Measurements from ENCODE around the gene DBH. TPM values are rescaled to one million over a fixed set of nuclear protein-coding genes. Genes with fewer than 3 reads are reported as not detected.
A peak's percentile ranks its signal among the peaks of the same experiment; 100 is the strongest.

Gene DBH
- total RNA-seq, 2 donors from 2014 or later: not detected

DNA sequence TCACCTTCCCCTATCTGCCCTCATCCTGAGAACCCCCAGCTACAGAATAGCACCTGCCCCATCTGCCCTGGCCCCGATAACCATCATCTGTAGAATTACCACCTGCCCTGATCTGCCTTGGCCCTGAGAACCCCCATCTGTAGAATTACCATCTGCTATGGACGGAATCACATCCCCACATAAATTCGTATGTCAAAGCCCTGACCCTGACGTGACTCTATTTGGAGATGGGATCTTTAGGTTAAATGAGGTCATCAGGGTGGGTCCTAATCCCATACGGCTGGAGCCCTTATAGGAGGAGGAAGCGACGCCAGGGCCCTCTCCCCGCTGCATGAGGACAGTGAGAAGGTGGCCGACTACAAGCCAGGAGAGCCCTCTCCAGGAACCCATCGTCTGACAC lies 69.4 kb downstream of the DBH start:
- no peaks in the 10 kb centered on the region for H3K36me3 ChIP-seq
- no peak overlapping the region for H3K27ac ChIP-seq
- H3K4me1 ChIP-seq: peaks cover 0 to 23% of the 10 kb centered on the region in 2 donors
- no peaks in the 10 kb centered on the region for H3K9me3 ChIP-seq
- H3K27me3 ChIP-seq: no peaks in the 10 kb centered on the region
- no peak for TF ChIP-seq CTCF (IDR thresholded peaks at IDR 0.05)
- no peak overlapping the region for H3K4me3 ChIP-seq
- DNase-seq (ENCODE audit: low spot score): no peak

DNA sequence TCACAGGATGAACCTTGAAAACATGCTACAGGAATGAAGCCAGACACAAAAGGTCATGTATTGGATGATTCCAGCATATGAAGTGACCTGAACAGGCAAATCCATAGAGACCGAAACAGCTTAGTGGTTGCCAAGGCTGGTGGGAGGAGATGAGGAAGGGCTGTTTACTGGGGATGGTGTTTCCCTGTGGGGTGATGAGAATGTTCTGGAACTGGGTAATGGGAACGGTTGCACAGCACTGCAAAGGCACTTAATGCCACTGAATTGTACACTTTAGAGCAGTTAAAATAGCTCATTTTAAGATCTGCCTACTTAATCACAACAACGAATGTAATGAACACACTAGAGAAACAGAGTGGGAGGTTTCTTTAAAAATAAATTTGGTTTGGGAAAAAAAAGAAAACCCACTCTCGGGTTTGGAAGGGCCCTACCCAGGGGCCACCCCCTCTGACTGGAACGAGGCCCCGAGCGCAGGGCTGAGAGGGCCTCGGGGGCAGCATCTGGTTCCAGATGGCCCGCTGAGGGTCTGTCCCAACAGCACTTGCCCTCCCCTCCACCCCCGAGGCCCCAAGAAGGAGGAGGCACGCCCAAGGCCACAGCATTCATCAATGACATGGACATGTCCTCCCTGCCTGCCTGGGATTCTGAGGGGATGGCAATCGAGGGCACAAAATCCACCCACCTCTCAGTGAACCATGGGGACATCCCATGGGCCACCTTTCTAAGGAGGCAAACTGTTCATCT lies 70.3 kb downstream of the DBH start:
- H3K4me1 ChIP-seq: peaks cover 0 to 28% of the 10 kb centered on the region in 2 donors
- no peaks in the 10 kb centered on the region for H3K36me3 ChIP-seq
- no peak for TF ChIP-seq CTCF (IDR thresholded peaks at IDR 0.05)
- no peaks in the 10 kb centered on the region for H3K9me3 ChIP-seq
- H3K27me3 ChIP-seq: no peaks in the 10 kb centered on the region
- no peak overlapping the region for H3K4me3 ChIP-seq
- H3K27ac ChIP-seq: peak overlapping the region; percentile 26 to 61
- DNase-seq (ENCODE audit: low spot score): no peak

DNA sequence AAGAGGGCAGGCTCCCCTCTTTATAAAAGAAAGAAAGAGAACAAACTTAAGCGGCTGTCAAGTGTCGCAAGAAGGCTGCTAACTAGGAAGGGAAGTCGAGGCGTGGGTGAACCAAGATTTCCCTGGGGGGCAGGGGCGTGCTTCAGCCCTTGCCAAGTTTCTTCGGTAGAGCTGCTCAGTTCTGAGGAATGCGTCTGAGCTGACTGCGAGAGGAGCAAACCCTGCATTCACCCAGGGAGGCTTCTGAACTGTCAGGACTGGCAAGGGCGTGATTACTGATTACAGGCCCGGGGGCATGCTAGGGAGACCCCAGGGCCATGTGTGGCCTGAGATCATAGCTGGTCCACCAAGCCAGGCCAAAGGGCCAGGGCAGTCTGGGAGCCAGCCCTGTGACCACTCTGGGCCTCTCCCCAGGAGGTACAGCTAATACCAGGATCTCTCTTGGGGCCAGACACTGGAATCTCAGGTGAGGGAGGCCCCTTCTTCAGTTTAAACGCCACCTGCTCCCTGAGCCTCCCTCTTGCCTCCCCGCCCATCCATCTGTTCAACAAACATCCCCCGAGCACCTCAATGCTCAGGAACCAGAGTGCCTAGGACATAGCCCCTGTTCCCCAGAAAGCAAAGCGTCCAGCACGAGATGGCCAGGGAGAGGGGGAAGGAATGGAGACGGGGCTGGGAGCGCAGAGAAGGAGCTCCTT lies 71.1 kb downstream of the DBH start:
- DNase-seq (ENCODE audit: low spot score): peak; percentile 81
- no peaks in the 10 kb centered on the region for H3K9me3 ChIP-seq
- no peak overlapping the region for H3K4me3 ChIP-seq
- peak overlapping the region in 1 of 2 donors; percentile 61 for H3K27ac ChIP-seq
- peaks cover 0 to 27% of the 10 kb centered on the region in 2 donors for H3K4me1 ChIP-seq
- H3K36me3 ChIP-seq: no peaks in the 10 kb centered on the region
- no peaks in the 10 kb centered on the region for H3K27me3 ChIP-seq
- TF ChIP-seq CTCF (IDR thresholded peaks at IDR 0.05): no peak

GRCh38 chr9:133707763-133708245 lies 71.6 kb downstream of the DBH start:
- H3K27me3 ChIP-seq: no peaks in the 10 kb centered on the region
- H3K9me3 ChIP-seq: no peaks in the 10 kb centered on the region
- no peak for DNase-seq (ENCODE audit: low spot score)
- peaks cover 0 to 21% of the 10 kb centered on the region in 2 donors for H3K4me1 ChIP-seq
- no peak for TF ChIP-seq CTCF (IDR thresholded peaks at IDR 0.05)
- no peaks in the 10 kb centered on the region for H3K36me3 ChIP-seq
- no peak overlapping the region for H3K4me3 ChIP-seq
- peak overlapping the region in 1 of 2 donors; percentile 61 for H3K27ac ChIP-seq

DNA sequence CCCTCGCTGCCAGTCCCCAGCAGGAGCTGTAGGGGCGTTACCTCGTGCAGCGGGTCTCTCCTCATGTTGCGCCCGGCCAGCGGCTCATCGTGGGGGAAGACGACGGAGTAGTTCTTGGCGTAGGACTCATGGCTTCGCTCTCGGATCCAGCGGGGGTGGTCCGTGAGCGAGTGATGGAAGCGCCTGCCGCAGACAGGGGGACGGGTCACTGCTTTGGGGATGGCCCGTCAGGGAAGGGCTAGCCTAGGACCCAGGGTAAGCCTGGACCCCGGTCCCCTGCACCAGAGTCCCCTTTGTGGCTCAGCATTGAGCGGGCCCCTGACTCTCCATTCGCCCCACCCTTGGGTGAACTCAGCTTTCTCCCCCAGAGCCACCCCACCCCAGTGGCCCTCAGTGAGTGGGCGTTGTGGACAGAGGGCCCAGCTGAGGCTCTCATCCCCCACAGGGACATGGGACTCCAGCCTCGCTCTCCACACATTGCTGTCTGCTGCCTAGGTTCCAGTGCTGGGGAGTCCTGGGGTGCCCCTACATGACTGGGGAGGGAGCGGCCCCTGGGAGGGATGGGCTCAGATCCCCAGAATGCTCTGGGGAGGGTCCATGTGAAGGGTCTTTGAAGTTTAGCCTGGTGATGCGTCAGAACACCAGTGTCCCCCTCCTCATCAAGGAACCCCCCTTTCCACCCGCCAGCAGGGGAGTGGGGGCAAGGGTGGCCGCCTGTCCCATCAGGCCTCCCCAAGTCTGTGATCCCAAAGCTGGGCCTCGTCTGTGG lies 72.3 kb downstream of the DBH start:
- peaks cover 0 to 17% of the 10 kb centered on the region in 2 donors for H3K4me1 ChIP-seq
- H3K36me3 ChIP-seq: no peaks in the 10 kb centered on the region
- no peak overlapping the region for H3K4me3 ChIP-seq
- no peak for TF ChIP-seq CTCF (IDR thresholded peaks at IDR 0.05)
- no peak overlapping the region for H3K27ac ChIP-seq
- no peak for DNase-seq (ENCODE audit: low spot score)
- no peaks in the 10 kb centered on the region for H3K27me3 ChIP-seq
- no peaks in the 10 kb centered on the region for H3K9me3 ChIP-seq

Other genes starting within 250 kb of the DBH start
- 10 to 100 TPM; 13.4 to 13.8 TPM for gene REXO4, start 218.4 kb upstream of the DBH start, total RNA-seq
- gene ADAMTS13, start 214.0 kb upstream of the DBH start, total RNA-seq: 1 to 10 TPM; 2.0 to 2.4 TPM
- gene CACFD1, start 176.4 kb upstream of the DBH start, total RNA-seq: 10 to 100 TPM; 11.9 to 12.4 TPM
- 1 to 10 TPM; 4.3 to 5.2 TPM for gene SLC2A6, start 157.3 kb upstream of the DBH start, total RNA-seq
- gene MYMK, start 111.4 kb upstream of the DBH start, total RNA-seq: not detected
- gene ADAMTSL2, start 101.7 kb upstream of the DBH start, total RNA-seq: 10 to 100 TPM in 1 of 2 donors, 1 to 10 TPM in 1; 4.9 to 27.7 TPM
- gene FAM163B, start 27.0 kb upstream of the DBH start, total RNA-seq: 1 to 10 TPM in 1 of 2 donors, not detected in 1; 1.7 TPM
- gene SARDH, start 102.0 kb downstream of the DBH start, total RNA-seq: under 1 TPM; 0.63 to 0.94 TPM